Ectodermal cell (in vitro differentiated cells): ENCODE results near the gene MYL3. TPM values are rescaled to one million over a fixed set of nuclear protein-coding genes. Genes with fewer than 3 reads are reported as not detected.
"Not testable (repeated sequence)": the region's sequence is repeated elsewhere in the genome, so short reads cannot be mapped to it uniquely, and the experiment has no call there.

Experiments used
- H3K27ac ChIP-seq: 2 replicates; pipeline ENCODE4 v1.7.0; 2013; ENCODE audit warnings: mild to moderate bottlenecking, low read depth, low read length; ENCODE audit not compliant: insufficient read depth, poor library complexity, severe bottlenecking
- H3K27me3 ChIP-seq: 2 replicates; pipeline ENCODE4 v1.7.0; 2013; ENCODE audit warnings: mild to moderate bottlenecking, low read length; ENCODE audit not compliant: insufficient read depth, control insufficient read depth, poor library complexity, severe bottlenecking
- H3K36me3 ChIP-seq: one replicate; pipeline ENCODE4 v1.7.0; 2013; ENCODE audit warnings: low read length; ENCODE audit not compliant: control insufficient read depth, insufficient read depth
- H3K4me1 ChIP-seq: one replicate; pipeline ENCODE4 v1.7.0; 2013; ENCODE audit warnings: low read length; ENCODE audit not compliant: control insufficient read depth, insufficient read depth
- H3K4me3 ChIP-seq: 2 replicates; pipeline ENCODE4 v1.7.0; 2013; ENCODE audit warnings: low read depth, low read length, control low read depth; ENCODE audit not compliant: insufficient read depth
- H3K9me3 ChIP-seq: 2 replicates; pipeline ENCODE4 v1.7.0; 2013; ENCODE audit warnings: mild to moderate bottlenecking, low read length, moderate library complexity; ENCODE audit not compliant: control insufficient read depth
- WGBS, 2 experiments: methylation state at CpG; one replicate each; pipeline ENCODE4 v1.1.7; 2013; ENCODE audit warnings: missing lambda C conversion rate in 2 of 2; 5-methylcytosine and 5-hydroxymethylcytosine counted together
- polyA plus RNA-seq, 4 experiments: library from polyadenylated mRNA; stranded (reverse); fragments of 50-300 nt; gene quantifications; one replicate each; pipeline ENCODE4 v1.2.3, GENCODE V29; 2013

The MYL3 gene
- polyA plus RNA-seq (2013, experiment 1 of 4), result not detected
- polyA plus RNA-seq (2013, experiment 2 of 4), result 0.36 TPM
- polyA plus RNA-seq (2013, experiment 3 of 4), result 0.80 TPM
- 0.49 TPM for polyA plus RNA-seq (2013, experiment 4 of 4)

DNA sequence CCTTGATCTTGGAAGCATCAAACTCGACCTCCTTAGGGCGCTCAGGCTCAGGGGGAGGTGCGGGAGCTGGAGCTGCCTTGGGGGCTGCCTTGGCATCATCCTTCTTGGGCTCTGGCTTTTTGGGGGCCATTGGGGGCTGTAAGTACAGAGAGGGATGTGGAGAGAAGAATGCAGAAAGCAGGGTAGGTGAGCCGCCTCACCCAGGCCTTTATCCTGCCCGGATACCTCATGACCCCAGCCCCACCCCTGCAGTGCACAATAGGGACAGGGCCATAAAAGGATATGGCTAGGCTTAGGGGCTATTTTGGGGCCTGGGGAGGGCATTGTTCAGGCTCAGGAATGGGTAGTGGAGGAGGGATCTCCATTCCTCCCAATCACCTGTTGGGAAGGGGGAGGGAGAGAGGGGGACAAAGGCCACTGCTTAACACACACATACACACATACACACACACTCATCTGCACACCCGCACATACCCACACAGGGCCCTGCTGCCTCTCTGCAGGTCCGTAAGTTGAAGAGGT lies at the start of gene MYL3:
Gene MYL3 (minus strand): TSS at position 184 of the 522 bp plus-strand sequence. CDS start 54 bp downstream, at position 130.
- no peaks in the 10 kb centered on the region for H3K9me3 ChIP-seq
- WGBS, 2 experiments, result 73 to 79% methylated on average over 7 of the region's 7 CpGs
- no peak within 1 kb of the TSS for H3K27ac ChIP-seq

DNA sequence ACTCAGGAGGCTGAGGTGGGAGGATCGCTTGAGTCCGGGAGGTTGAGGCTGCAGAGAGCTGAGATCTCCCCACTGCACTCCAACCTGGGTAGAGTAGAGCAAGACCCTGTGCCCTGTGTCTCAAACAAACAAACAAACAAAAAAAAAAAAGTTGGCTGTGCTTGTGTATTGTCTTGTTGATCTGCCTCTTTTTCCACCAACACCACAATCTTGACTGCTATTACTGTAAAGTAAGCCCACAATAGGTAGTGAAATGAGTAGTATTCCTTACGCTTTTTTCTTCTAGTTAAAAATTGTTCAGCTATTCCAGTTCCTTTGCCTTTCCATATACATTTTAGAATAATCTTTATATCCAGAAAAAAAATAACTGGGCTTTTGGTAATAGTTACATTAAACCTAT lies 49.7 kb upstream of the MYL3 start:
- Histone ChIP-seq H3K36me3 (peaks cover 13% of the 10 kb centered on the region), H3K27ac (no peak overlapping the region), H3K9me3 (no peaks in the 10 kb centered on the region), H3K4me3 (no peak overlapping the region), H3K27me3 (no peaks in the 10 kb centered on the region), H3K4me1 (no peaks in the 10 kb centered on the region)
- WGBS, 2 experiments, result 97 to 100% methylated on average over 2 of the region's 3 CpGs

More for the DNA sequence above, at the start of gene MYL3:
- H3K4me1 ChIP-seq, result peaks cover 5% of the 10 kb centered on the region
- H3K4me3 ChIP-seq, result no peak within 1 kb of the TSS
- no peaks in the 10 kb centered on the region for H3K36me3 ChIP-seq
- H3K27me3 ChIP-seq, result no peaks in the 10 kb centered on the region

DNA sequence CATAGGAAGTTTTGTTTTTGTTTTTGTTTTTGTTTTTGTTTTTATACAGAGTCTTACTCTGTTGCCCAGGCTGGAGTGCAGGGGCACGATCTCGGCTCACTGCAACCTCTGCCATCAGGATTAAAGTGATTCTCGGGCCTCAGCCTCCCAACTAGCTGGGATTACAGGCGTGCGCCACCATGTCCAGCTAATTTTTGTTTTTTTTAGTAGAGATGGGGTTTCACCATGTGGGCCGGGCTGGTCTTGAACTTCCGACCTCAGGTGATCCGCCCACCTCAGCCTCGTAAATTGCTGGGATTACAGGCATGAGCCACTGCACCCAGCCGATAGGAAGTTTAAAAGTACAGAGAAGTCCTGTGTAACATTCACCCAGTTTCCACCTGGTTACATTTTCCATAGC lies 47.7 kb upstream of the MYL3 start:
- H3K9me3 ChIP-seq, H3K4me1 ChIP-seq, H3K27me3 ChIP-seq, H3K27ac ChIP-seq, H3K36me3 ChIP-seq, H3K4me3 ChIP-seq: not testable (repeated sequence)
- 89 to 94% methylated on average over 10 of the region's 10 CpGs for WGBS, 2 experiments

DNA sequence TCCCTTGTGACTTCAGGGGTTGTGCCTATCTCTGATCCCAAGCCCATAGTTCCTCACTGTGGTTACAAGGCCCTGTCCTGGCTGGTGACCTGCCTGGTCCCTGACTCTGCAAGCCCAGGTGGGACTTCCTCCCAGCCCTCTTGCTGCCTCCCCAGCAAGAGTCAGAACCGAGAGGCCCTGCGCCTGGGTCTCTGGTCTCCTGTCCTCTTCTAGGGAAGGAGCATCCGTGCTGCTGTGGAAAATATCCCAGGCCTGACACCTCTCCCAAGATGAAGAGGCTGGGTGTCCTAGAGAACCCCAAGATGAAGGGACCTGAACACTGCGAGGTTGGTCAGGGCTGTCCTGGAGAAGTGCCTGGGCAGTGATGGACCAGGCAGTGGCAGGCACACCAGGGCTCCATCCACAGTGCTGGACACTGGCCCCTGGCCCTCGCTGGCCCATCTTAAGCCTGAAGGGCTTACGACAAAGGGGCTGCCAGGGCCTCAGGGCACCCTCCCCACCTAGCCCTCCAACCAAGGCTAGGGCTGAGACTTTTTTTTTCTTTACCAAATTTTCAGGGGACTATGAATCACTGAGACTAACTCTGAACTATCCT lies 47.0 kb upstream of the MYL3 start:
- H3K27me3 ChIP-seq, result no peaks in the 10 kb centered on the region
- H3K27ac ChIP-seq, result no peak overlapping the region
- H3K9me3 ChIP-seq, result no peaks in the 10 kb centered on the region
- H3K4me1 ChIP-seq, result no peaks in the 10 kb centered on the region
- H3K4me3 ChIP-seq, result no peak overlapping the region
- 87 to 88% methylated on average over 6 of the region's 6 CpGs for WGBS, 2 experiments
- H3K36me3 ChIP-seq, result no peaks in the 10 kb centered on the region

- no peaks in the 10 kb centered on the region for H3K36me3 ChIP-seq
- no peaks in the 10 kb centered on the region for H3K27me3 ChIP-seq
- H3K9me3 ChIP-seq, result no peaks in the 10 kb centered on the region
- H3K27ac ChIP-seq, result no peak overlapping the region
- H3K4me1 ChIP-seq, result no peaks in the 10 kb centered on the region
- 31 to 32% methylated on average over 18 of the region's 18 CpGs for WGBS, 2 experiments
- H3K4me3 ChIP-seq, result no peak overlapping the region
Measured at GRCh38 chr3:46909535-46910161, 46.4 kb upstream of the MYL3 start.

DNA sequence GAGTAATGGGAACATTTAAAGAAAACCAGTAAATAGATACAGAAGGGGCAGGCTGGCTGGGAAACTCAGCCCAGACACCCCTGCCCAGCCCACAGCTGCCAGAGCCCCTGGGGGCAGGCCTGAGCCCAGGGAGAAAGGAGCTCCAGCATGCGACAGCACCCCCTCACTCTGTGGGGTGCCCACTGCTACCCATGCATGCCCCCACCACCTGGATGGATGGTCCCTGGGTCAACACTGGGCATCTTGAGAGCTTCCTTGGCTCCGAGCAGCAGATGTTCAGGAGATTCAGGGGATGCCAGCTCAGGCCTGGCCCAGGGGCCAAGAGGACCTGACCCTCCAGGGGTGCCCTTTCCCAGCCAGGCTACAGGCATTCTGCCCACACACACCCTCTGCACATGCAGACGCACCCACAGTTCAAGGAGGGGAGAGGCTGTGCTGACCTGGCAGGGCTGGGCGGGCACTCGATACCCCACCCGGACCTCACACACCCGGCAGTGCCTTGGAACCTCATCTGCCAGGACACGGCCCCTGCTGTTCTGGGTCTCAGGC lies 45.8 kb upstream of the MYL3 start:
- H3K4me1 ChIP-seq, result no peaks in the 10 kb centered on the region
- H3K9me3 ChIP-seq, result no peaks in the 10 kb centered on the region
- no peaks in the 10 kb centered on the region for H3K27me3 ChIP-seq
- no peaks in the 10 kb centered on the region for H3K36me3 ChIP-seq
- no peak overlapping the region for H3K4me3 ChIP-seq
- H3K27ac ChIP-seq, result no peak overlapping the region
- WGBS, 2 experiments, result 85 to 88% methylated on average over 8 of the region's 8 CpGs

DNA sequence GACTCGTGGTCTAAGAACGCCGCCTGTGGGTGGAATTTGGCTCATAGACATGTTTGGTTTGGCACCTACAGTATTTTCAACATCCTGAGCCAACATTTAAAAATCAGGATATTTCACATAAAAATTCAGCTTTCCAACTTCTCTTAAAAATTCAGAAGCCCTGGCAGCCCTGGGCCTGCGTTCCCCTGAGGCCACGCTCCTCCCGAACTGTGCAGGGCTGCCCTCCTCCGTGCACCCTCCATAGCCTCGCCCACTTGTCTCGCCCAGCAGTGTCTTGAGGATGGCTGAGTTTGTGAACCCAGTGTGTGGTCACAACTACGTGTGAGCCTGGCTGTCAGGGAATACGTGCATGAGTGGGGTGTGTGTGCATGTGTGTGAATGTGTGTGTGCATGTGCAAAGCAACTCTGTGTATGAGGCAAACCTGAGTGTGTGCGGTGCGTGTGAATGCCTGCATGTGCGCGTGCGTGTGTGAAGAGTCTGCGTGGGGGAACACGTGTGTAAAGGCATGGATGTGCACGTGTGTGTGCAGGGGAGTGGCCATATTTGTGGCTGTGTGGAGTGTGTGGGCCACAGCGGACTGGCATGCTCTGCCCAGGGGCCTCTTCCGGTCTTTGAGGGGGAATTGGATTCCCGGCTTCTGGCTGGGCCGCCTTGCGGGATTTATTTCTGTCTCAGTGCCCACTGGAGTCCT lies 45.2 kb upstream of the MYL3 start:
- no peaks in the 10 kb centered on the region for H3K9me3 ChIP-seq
- 92 to 93% methylated on average over 24 of the region's 24 CpGs for WGBS, 2 experiments
- H3K27me3 ChIP-seq, result no peaks in the 10 kb centered on the region
- no peak overlapping the region for H3K4me3 ChIP-seq
- no peaks in the 10 kb centered on the region for H3K4me1 ChIP-seq
- no peak overlapping the region for H3K27ac ChIP-seq
- no peaks in the 10 kb centered on the region for H3K36me3 ChIP-seq

DNA sequence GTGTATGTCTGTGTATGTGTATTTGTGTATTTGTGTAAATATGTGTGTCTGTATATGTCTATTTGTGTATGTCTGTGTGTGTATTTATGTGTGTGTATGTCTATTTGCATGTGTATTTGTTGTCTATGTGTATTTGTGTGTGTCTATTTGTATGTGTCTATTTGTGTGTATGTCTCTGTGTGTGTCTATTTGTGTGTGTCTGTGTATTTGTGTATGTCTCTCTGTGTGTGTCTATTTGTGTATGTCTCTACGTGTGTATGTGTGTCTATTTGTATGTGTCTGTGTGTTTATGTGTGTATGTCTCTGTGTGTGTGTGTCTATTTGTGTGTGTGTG lies 44.7 kb upstream of the MYL3 start:
- H3K9me3 ChIP-seq, result no peaks in the 10 kb centered on the region
- no peak overlapping the region for H3K27ac ChIP-seq
- H3K27me3 ChIP-seq, result no peaks in the 10 kb centered on the region
- 59 to 86% methylated on average over 1 of the region's 1 CpG for WGBS, 2 experiments
- H3K36me3 ChIP-seq, result no peaks in the 10 kb centered on the region
- H3K4me3 ChIP-seq, result no peak overlapping the region
- no peaks in the 10 kb centered on the region for H3K4me1 ChIP-seq

DNA sequence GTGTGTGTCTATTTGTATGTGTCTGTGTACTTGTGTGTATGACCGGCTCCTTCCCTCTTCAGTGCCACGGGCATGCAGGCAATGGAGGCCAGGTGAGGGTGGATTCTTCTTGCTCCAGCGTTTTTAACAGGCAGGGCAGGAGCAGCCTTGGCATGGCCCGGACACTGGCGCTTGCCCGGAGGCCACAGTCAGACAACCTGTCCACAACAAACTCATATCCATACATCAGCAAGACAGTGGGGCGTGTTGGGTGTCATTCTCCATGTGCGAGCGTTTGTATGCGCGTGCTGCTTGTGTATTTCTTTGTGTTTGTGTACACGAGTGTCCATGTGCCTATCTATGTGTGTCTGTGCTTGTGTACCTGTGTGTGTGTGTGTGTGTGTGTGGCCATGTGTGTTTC lies 44.0 kb upstream of the MYL3 start:
- Histone ChIP-seq H3K9me3 (no peaks in the 10 kb centered on the region), H3K27ac (no peak overlapping the region), H3K4me1 (no peaks in the 10 kb centered on the region), H3K27me3 (no peaks in the 10 kb centered on the region), H3K4me3 (no peak overlapping the region), H3K36me3 (no peaks in the 10 kb centered on the region)
- 86 to 92% methylated on average over 12 of the region's 12 CpGs for WGBS, 2 experiments

- Histone ChIP-seq H3K4me3 (no peak overlapping the region), H3K27ac (no peak overlapping the region), H3K9me3 (no peaks in the 10 kb centered on the region), H3K36me3 (no peaks in the 10 kb centered on the region), H3K4me1 (no peaks in the 10 kb centered on the region), H3K27me3 (no peaks in the 10 kb centered on the region)
- WGBS, 2 experiments, result 81 to 93% methylated on average over 4 of the region's 4 CpGs
Measured at GRCh38 chr3:46906471-46907058, 43.3 kb upstream of the MYL3 start.
